Karpas-422 (cell line): ENCODE data around the gene TDRD3. TPM values are rescaled to one million over a fixed set of nuclear protein-coding genes. Genes with fewer than 3 reads are reported as not detected.

Source experiments
- DNase-seq: peaks from one replicate; pipeline ENCODE4 v3.0.0-alpha.2; 2015
- H2AFZ ChIP-seq: fragments of 200-600 bp; sonication (generic); 2 replicates; pipeline ENCODE4 v1.6.1; 2014; ENCODE audit warnings: antibody characterized with exemption, low read length, mixed read lengths
- H3K27ac ChIP-seq: fragments of 200-600 bp; sonication (generic); 2 replicates; pipeline ENCODE4 v1.5.1; 2014; ENCODE audit warnings: mild to moderate bottlenecking, low read length, moderate library complexity
- H3K27me3 ChIP-seq: fragments of 200-600 bp; sonication (generic); 2 replicates; pipeline ENCODE4 v1.6.1; 2014; ENCODE audit warnings: low read length, mixed read lengths
- H3K36me3 ChIP-seq: fragments of 200-600 bp; sonication (generic); 2 replicates; pipeline ENCODE4 v1.6.1; 2014; ENCODE audit warnings: low read length, mixed read lengths; ENCODE audit not compliant: insufficient read depth
- H3K4me1 ChIP-seq: fragments of 200-600 bp; sonication (generic); 2 replicates; pipeline ENCODE4 v1.6.1; 2014; ENCODE audit warnings: mild to moderate bottlenecking, low read length, mixed read lengths
- H3K4me2 ChIP-seq: fragments of 200-600 bp; sonication (generic); 2 replicates; pipeline ENCODE4 v1.6.1; 2014; ENCODE audit warnings: low read length, low read depth, mild to moderate bottlenecking; ENCODE audit not compliant: poor library complexity, severe bottlenecking
- H3K4me3 ChIP-seq: fragments of 200-600 bp; sonication (generic); 2 replicates; pipeline ENCODE4 v1.5.1; 2014; ENCODE audit warnings: mild to moderate bottlenecking, antibody characterized with exemption, low read length, mixed read lengths
- H3K79me2 ChIP-seq: fragments of 200-600 bp; sonication (generic); 2 replicates; pipeline ENCODE4 v1.6.1; 2014; ENCODE audit warnings: mild to moderate bottlenecking, low read length, mixed read lengths
- H3K9ac ChIP-seq: fragments of 200-600 bp; sonication (generic); 2 replicates; pipeline ENCODE4 v1.6.0; 2014; ENCODE audit warnings: low read length
- H3K9me2 ChIP-seq: fragments of 200-600 bp; sonication (generic), shearing (Covaris generic); replicated peaks from 2 replicates; pipeline ENCODE4 v1.6.0; 2014; ENCODE audit warnings: mild to moderate bottlenecking, low read length, moderate library complexity; ENCODE audit not compliant: insufficient read depth
- H3K9me3 ChIP-seq: fragments of 300-700, 200-600 bp; sonication (generic); 2 replicates; pipeline ENCODE4 v1.6.1; 2014; ENCODE audit warnings: low read length, mixed read lengths
- H4K20me1 ChIP-seq: fragments of 200-600 bp; sonication (generic); 2 replicates; pipeline ENCODE4 v1.6.1; 2014; ENCODE audit warnings: mild to moderate bottlenecking, antibody characterized with exemption, low read length, low read depth; ENCODE audit not compliant: insufficient read depth
- total RNA-seq: library from RNA; depleted of rRNA; stranded (reverse); fragments of >200 nt; shearing (Covaris generic); gene quantifications from 2 replicates; pipeline ENCODE4 v1.2.3, GENCODE V29; 2014; ENCODE audit warnings: low replicate concordance; rRNA removed

The TDRD3 gene
- total RNA-seq = 7.4 and 7.8 TPM in 2 replicates

- H4K20me1 ChIP-seq = peaks cover 8% of the 10 kb centered on the region
- peak within 1 kb of the TSS; percentile 82 for H3K27ac ChIP-seq
- peak within 1 kb of the TSS; percentile 76 for H3K4me3 ChIP-seq
- H3K9ac ChIP-seq = peak within 1 kb of the TSS; percentile 88
- H2AFZ ChIP-seq = peak within 1 kb of the TSS; percentile 79
- no peaks in the 10 kb centered on the region for H3K27me3 ChIP-seq
- peaks cover 17% of the 10 kb centered on the region for H3K79me2 ChIP-seq
- no peaks in the 10 kb centered on the region for H3K9me2 ChIP-seq
- peak; percentile 94 for DNase-seq
- H3K9me3 ChIP-seq = no peaks in the 10 kb centered on the region
- H3K4me2 ChIP-seq = peak within 1 kb of the TSS; percentile 81
- H3K36me3 ChIP-seq = no peaks in the 10 kb centered on the region
- peaks cover 27% of the 10 kb centered on the region for H3K4me1 ChIP-seq
Observed at GRCh38 chr13:60396783-60397703, at the start of gene TDRD3. TSS of gene TDRD3 (plus strand) at chr13:60397220. CDS start at chr13:60397365, 145 bp downstream.

- DNase-seq = no peak
- no peaks in the 10 kb centered on the region; the same call in 1 of the 2 replicates for H3K27me3 ChIP-seq
- H3K9me3 ChIP-seq = no peaks in the 10 kb centered on the region
- no peak overlapping the region for H3K27ac ChIP-seq
- no peak overlapping the region for H3K4me2 ChIP-seq
- H3K4me3 ChIP-seq = no peak overlapping the region
- no peaks in the 10 kb centered on the region for H3K79me2 ChIP-seq
- no peaks in the 10 kb centered on the region for H3K4me1 ChIP-seq
- no peaks in the 10 kb centered on the region for H3K36me3 ChIP-seq
- no peak overlapping the region for H3K9ac ChIP-seq
- H4K20me1 ChIP-seq = no peaks in the 10 kb centered on the region
- no peak overlapping the region for H2AFZ ChIP-seq
- no peaks in the 10 kb centered on the region for H3K9me2 ChIP-seq
Observed at GRCh38 chr13:60347690-60348089, 49.3 kb upstream of the TDRD3 start.

GRCh38 chr13:60348097-60348496 is 48.9 kb upstream of the TDRD3 start:
- DNase-seq = no peak
- Histone ChIP-seq H3K4me3 (no peak overlapping the region), H3K9ac (no peak overlapping the region), H4K20me1 (no peaks in the 10 kb centered on the region), H3K36me3 (no peaks in the 10 kb centered on the region), H3K27ac (no peak overlapping the region), H3K27me3 (no peaks in the 10 kb centered on the region; the same call in 1 of the 2 replicates), H3K9me2 (no peaks in the 10 kb centered on the region), H3K4me1 (no peaks in the 10 kb centered on the region), H2AFZ (no peak overlapping the region), H3K79me2 (no peaks in the 10 kb centered on the region), H3K4me2 (no peak overlapping the region), H3K9me3 (no peaks in the 10 kb centered on the region)

GRCh38 chr13:60351326-60351725 is 45.7 kb upstream of the TDRD3 start:
- Histone ChIP-seq H3K27me3 (no peaks in the 10 kb centered on the region; the same call in 1 of the 2 replicates), H3K9ac (no peak overlapping the region), H3K9me3 (no peaks in the 10 kb centered on the region), H3K27ac (no peak overlapping the region), H3K4me2 (no peak overlapping the region), H4K20me1 (no peaks in the 10 kb centered on the region), H3K9me2 (no peaks in the 10 kb centered on the region), H2AFZ (no peak overlapping the region), H3K36me3 (no peaks in the 10 kb centered on the region), H3K79me2 (no peaks in the 10 kb centered on the region), H3K4me1 (no peaks in the 10 kb centered on the region), H3K4me3 (no peak overlapping the region)
- no peak for DNase-seq

GRCh38 chr13:60351855-60352615 is 45.0 kb upstream of the TDRD3 start:
- Histone ChIP-seq H4K20me1 (no peaks in the 10 kb centered on the region), H3K27ac (no peak overlapping the region), H3K4me1 (no peaks in the 10 kb centered on the region), H3K27me3 (no peaks in the 10 kb centered on the region; the same call in 1 of the 2 replicates), H3K4me3 (no peak overlapping the region), H2AFZ (no peak overlapping the region), H3K79me2 (no peaks in the 10 kb centered on the region), H3K4me2 (no peak overlapping the region), H3K9me3 (no peaks in the 10 kb centered on the region), H3K36me3 (no peaks in the 10 kb centered on the region), H3K9ac (no peak overlapping the region), H3K9me2 (no peaks in the 10 kb centered on the region)
- no peak for DNase-seq

- H4K20me1 ChIP-seq = no peaks in the 10 kb centered on the region
Observed at GRCh38 chr13:60352644-60353043, 44.4 kb upstream of the TDRD3 start.

GRCh38 chr13:60355056-60355455 is 42.0 kb upstream of the TDRD3 start:
- H3K79me2 ChIP-seq = no peaks in the 10 kb centered on the region
- no peaks in the 10 kb centered on the region for H4K20me1 ChIP-seq
- no peaks in the 10 kb centered on the region for H3K9me2 ChIP-seq
- no peak overlapping the region for H3K4me3 ChIP-seq
- no peaks in the 10 kb centered on the region; the same call in 1 of the 2 replicates for H3K27me3 ChIP-seq
- H3K27ac ChIP-seq = no peak overlapping the region
- no peak overlapping the region for H3K9ac ChIP-seq
- no peak overlapping the region for H2AFZ ChIP-seq
- no peaks in the 10 kb centered on the region for H3K9me3 ChIP-seq
- DNase-seq = no peak
- no peaks in the 10 kb centered on the region for H3K4me1 ChIP-seq
- H3K4me2 ChIP-seq = no peak overlapping the region
- no peaks in the 10 kb centered on the region for H3K36me3 ChIP-seq

More at GRCh38 chr13:60352644-60353043, 44.4 kb upstream of the TDRD3 start:
- Histone ChIP-seq H3K36me3 (no peaks in the 10 kb centered on the region), H3K9me2 (no peaks in the 10 kb centered on the region), H3K4me2 (no peak overlapping the region), H3K79me2 (no peaks in the 10 kb centered on the region), H3K27ac (no peak overlapping the region), H3K9ac (no peak overlapping the region), H3K9me3 (no peaks in the 10 kb centered on the region), H3K4me3 (no peak overlapping the region), H2AFZ (no peak overlapping the region), H3K27me3 (no peaks in the 10 kb centered on the region; the same call in 1 of the 2 replicates), H3K4me1 (no peaks in the 10 kb centered on the region)
- no peak for DNase-seq

GRCh38 chr13:60356970-60357369 is 40.0 kb upstream of the TDRD3 start:
- H2AFZ ChIP-seq = no peak overlapping the region
- no peak overlapping the region for H3K4me2 ChIP-seq
- no peak overlapping the region for H3K4me3 ChIP-seq
- no peak for DNase-seq
- no peaks in the 10 kb centered on the region for H3K79me2 ChIP-seq
- no peak overlapping the region for H3K9ac ChIP-seq
- no peaks in the 10 kb centered on the region for H3K9me2 ChIP-seq
- H3K36me3 ChIP-seq = no peaks in the 10 kb centered on the region
- H3K9me3 ChIP-seq = no peaks in the 10 kb centered on the region
- no peak overlapping the region for H3K27ac ChIP-seq
- no peaks in the 10 kb centered on the region for H4K20me1 ChIP-seq
- no peaks in the 10 kb centered on the region; the same call in 1 of the 2 replicates for H3K27me3 ChIP-seq
- H3K4me1 ChIP-seq = no peaks in the 10 kb centered on the region
